Myocyte (in vitro differentiated cells): Measurements from ENCODE around the gene ABCC9. TPM values are rescaled to one million over a fixed set of nuclear protein-coding genes. Genes with fewer than 3 reads are reported as not detected.
"Not testable (repeated sequence)": the region's sequence is repeated elsewhere in the genome, so short reads cannot be mapped to it uniquely, and the experiment has no call there.

ENCODE experiments used
- DNase-seq: peaks from one replicate; pipeline ENCODE4 v3.0.0-alpha.2; 2012; ENCODE audit warnings: low read depth
- total RNA-seq: library from RNA; depleted of rRNA; stranded (reverse); fragments of >200 nt; gene quantifications from 2 replicates; pipeline ENCODE4 v1.2.3, GENCODE V29; 2014

The ABCC9 gene
- total RNA-seq, 1 donor from 2014 or later: 18.5 TPM

DNA sequence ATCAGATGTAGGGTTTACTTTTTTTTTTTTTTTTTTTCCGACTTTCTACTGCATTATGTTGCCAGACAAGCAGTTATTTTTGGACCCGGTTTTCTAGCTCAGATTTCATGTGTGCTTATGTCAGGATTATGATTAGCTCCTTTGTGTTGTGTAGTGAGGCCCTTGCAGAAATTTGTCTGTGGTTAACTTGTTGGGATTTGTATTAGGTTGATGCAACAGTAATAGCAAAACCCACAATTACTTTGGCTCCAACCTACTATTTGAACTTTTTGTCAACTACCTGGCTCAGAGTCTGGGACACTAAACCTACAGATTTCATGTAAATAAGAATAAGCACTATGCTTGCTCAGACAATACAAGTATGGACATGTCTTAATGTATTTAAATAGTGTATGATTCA is 122.6 kb downstream of the ABCC9 start:
- peak; percentile 78 for DNase-seq

- no peak for DNase-seq
Observed at GRCh38 chr12:21815306-21816062, 125.7 kb downstream of the ABCC9 start.

- no peak for DNase-seq
Observed at GRCh38 chr12:21814814-21815213, 126.4 kb downstream of the ABCC9 start.

DNA sequence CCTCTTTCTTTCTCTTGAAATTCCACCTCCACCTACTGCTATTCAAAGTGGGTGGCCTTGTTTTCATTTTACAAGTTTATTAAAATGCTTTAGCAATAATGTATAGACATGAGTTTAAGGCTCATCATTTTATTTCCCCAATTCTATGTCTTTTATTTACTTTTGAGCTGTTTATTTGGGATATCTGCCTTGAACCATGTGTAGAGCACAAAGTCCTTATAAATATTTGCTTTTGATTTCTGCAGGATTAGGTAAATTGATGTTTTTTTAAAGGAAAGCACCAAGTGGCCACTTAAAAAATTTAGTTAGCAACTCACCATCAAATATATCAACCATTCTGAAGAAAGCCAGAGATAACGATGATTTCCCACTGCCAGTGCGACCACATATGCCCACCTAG is 126.9 kb downstream of the ABCC9 start:
- DNase-seq: no peak

GRCh38 chr12:21813751-21814150 is 127.5 kb downstream of the ABCC9 start:
- DNase-seq: no peak

DNA sequence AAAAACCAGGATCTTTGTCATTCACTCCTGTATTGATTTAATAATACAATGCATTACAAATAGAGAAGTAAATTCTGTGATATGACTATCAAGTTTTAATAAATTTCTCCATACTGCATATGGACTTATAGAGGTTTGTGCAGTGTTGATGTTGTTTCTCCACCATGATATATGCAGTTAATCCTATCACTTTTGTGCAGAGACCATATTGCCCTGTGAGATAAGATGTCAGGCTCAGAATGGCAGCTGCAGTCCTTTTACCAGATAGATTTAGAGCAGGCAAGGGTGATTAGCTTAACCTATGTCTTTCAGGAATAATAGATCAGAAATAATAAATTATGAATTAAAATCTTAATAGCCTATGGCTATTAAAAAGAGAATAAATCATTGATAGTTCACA is 128.1 kb downstream of the ABCC9 start:
- no peak for DNase-seq

- DNase-seq: not testable (repeated sequence)
Observed at GRCh38 chr12:21812340-21812739, 128.9 kb downstream of the ABCC9 start.

DNA sequence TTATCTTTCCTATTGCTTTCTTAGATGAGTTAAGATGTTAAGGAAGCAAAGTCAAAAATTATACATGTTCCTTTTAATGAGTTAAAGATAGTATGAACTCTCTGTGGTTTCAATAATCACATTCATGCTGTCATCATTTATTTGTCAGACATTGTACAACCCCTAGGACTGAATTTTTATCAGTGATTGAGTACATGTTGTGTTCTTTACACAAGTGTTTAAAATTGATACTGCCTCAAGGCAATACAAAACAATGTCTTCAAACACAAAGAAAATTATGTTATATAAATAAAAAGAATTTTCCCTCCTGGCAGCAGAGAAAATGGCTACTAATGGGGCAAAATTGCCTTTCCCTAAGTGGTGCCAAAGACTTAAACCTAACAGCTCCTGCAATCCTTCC is 132.1 kb downstream of the ABCC9 start:
- no peak for DNase-seq

- DNase-seq: no peak
Observed at GRCh38 chr12:21806255-21806654, 135.0 kb downstream of the ABCC9 start.

GRCh38 chr12:21801522-21802288 is 139.5 kb downstream of the ABCC9 start:
- no peak for DNase-seq

GRCh38 chr12:21800011-21800410 is 141.2 kb downstream of the ABCC9 start:
- DNase-seq: no peak

GRCh38 chr12:21797539-21797938 is 143.7 kb downstream of the ABCC9 start:
- DNase-seq: peak; percentile 13

DNA sequence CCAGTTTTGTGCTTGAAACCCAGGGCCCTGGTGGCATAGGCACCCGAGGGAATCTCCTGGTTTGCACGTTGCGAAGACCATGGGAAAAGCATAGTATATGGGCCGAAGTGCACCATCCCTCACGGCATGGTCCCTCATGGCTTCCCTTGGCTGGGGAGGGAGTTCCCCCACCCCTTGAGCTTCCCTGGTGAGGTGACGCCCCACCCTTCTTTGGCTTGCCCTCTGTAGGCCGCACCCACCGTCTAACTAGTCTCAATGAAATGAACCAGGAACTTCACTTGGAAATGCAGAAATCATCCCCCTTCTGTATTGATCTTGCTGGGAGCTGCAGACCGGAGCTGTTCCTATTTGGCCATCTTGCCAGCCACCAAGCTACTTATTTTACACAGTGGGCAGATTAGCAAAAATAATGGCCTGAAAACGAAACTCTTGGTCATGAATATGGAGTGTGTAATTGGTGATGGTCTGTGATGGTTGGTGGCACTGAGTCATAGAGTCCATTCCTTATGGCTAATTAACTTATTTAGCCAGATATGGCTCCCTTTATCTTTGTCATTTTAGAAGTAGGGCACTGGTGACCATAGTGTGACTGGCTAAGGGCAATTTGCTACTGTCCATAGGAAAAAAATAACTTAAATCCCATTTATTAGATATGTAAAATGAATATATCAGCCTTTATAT is 145.4 kb downstream of the ABCC9 start:
- DNase-seq: no peak

DNA sequence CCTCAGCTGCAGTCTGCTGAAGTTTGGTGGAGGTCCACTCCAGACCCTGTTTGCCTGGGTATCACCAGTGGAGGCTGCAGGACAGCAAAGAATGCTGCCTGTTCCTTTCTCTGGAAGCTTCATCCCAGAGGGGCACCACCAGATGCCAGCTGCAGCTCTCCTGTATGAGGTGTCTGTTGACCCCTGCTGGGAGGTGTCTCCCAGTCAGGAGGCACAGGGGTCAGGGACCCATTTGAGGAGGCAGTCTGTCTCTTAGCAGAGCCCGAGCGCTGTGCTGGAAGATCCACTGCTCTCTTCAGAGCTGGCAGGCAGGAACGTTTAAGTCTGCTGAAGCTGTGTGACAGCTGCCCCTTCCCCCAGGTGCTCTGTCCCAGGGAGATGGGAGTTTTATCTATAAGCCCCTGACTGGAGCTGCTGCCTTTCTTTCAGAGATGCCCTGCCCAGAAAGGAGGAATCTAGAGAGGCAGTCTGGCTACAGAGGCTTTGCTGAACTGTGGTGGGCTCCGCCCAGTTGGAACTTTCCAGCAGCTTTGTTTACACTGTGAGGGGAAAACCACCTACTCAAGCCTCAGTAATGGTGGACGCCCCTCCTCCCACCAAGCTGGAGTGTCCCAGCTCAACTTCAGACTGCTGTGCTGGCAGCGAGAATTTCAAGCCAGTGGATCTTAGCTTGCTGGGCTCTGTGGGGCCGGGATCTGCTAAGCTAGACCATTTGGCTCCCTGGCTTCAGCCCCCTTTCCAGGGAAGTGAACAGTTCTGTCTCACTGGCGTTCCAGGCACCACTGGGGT is 146.2 kb downstream of the ABCC9 start:
- DNase-seq: not testable (repeated sequence)

DNA sequence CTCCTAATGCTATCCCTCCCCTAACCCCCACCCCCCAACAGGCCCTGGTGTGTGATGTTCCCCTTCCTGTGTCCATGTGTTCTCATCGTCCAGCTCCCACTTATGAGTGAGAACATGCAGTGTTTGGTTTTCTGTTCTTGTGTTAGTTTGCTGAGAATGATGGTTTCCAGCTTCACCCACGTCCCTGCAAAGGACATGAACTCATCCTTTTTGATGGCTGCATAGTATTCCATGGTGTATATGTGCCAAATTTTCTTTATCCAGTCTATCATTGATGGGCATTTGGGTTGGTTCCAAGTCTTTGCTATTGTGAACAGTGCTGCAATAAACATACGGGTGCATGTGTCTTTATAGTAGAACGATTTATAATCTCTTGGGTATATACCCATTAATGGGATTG is 151.5 kb downstream of the ABCC9 start:
- not testable (repeated sequence) for DNase-seq

DNA sequence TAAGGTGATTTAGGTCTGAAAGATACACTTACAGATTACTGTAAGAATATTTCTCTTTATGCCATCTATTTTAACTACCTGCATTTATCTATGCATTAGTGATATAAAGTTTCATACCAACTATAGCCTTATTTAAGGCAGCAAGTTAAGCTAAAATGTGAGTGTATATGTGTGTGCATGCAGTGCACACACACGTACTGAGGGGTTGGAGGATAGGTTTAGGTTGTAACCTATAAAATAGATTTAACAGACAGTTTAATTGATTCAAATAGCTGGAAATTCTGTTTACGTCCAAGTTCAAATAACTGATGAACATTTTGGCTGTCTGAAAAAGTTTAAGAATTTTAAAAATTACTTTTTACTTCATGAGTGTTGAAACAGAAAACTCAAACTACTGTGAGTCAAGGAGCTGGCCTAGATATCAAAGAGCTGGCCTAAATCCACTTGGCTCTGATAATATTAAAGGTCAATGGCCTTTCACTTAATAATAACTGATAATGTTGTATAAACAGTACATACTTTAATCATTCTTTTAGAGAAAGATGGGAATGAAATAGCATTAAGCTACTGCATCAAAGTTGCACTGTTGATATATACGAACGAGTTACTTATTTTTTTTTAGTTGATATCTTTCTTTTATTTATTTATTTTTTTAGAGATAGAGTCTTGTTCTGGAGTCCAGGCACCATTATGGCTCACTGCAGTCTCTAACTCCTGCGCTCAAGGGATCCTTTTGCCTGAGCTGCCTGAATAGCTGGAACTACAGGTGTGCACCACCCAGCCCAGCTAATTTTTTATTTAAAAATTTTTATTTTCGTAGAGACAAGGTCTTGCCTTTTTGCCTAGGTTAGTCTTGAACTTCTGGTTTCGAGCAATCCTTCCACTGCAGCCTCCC is 152.9 kb downstream of the ABCC9 start:
- no peak for DNase-seq

- DNase-seq: no peak
Observed at GRCh38 chr12:21786041-21786531, 155.1 kb downstream of the ABCC9 start.

DNA sequence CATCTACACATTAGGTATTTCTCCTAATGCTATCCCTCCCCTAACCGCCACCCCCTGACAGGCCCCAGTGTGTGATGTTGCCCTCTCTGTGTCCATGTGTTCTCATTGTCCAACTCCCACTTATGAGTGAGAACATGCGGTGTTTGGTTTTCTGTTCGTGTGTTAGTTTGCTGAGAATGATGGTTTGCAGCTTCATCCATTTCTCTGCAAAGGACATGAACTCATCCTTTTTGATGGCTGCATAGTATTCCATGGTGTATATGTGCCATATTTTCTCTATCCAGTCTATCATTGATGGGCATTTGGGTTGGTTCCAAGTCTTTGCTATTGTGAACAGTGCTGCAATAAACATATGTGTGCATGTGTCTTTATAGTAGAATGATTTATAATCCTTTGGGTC is 158.5 kb downstream of the ABCC9 start:
- DNase-seq: not testable (repeated sequence)

- no peak for DNase-seq
Observed at GRCh38 chr12:21780786-21781185, 160.4 kb downstream of the ABCC9 start.

DNA sequence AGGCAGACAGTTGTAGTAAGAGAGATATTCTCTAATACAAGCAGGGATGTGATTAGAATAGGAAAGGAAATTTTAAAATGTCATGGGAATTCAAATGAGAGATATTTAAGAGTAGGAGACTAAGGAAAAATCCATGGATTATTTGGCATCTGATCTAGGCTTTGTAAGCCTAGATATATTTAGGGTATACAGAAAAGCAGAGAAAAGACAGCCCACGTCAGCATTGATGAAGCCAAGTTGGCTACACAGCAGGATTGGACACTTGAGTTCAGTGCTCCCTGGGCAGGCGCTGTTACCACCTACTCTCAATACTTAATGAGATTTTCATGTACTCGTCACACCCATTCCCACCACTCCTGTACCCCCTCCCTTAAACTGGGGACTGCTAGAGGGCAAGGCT is 165.1 kb downstream of the ABCC9 start:
- DNase-seq: no peak
